ENCODE measurements around the gene FOXL2NB.
"Not testable (repeated sequence)": the region's sequence is repeated elsewhere in the genome, so short reads cannot be mapped to it uniquely, and the experiment has no call there.

The FOXL2NB gene

DNA sequence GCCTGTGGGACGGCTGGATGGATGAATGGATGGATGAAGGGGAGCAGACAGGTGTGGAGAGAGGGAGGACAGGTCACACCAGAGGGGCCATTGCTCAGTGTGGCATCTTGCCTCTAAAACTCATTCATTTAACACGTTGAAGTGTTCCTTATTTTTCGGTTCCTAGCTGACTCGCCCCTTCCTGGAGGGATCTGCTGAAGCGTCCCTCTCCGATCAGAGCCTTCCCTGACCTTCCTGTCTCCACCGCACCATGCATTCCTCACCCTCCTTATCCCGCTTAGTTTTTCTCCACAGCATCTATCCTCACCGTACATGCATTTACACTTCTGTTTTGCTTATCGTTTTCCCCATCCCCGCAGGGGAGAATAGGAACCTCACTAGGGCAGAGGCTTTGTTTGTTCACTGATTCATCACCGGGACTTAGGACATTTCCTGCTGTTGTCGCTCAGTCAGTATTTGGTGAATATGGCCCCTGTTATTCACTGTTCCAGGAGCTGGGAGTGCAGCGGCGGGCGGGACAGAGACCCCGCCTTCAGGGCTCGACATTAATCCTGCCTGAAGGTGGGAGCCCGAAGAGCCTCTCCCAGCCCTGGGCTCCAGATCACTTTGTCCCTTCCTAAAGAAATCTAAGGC lies 32.0 kb upstream of the FOXL2NB start:
- DNase-seq (ENCODE audit: low spot score) = no peak
- TF ChIP-seq, protein P1, sequence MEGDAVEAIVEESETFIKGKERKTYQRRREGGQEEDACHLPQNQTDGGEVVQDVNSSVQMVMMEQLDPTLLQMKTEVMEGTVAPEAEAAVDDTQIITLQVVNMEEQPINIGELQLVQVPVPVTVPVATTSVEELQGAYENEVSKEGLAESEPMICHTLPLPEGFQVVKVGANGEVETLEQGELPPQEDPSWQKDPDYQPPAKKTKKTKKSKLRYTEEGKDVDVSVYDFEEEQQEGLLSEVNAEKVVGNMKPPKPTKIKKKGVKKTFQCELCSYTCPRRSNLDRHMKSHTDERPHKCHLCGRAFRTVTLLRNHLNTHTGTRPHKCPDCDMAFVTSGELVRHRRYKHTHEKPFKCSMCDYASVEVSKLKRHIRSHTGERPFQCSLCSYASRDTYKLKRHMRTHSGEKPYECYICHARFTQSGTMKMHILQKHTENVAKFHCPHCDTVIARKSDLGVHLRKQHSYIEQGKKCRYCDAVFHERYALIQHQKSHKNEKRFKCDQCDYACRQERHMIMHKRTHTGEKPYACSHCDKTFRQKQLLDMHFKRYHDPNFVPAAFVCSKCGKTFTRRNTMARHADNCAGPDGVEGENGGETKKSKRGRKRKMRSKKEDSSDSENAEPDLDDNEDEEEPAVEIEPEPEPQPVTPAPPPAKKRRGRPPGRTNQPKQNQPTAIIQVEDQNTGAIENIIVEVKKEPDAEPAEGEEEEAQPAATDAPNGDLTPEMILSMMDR (IDR thresholded peaks at IDR 0.05; ENCODE audit: borderline replicate concordance, control extremely low read depth, extremely low read depth, insufficient read depth, missing control alignments) = no peak
- in situ Hi-C loops (cut with MboI; ENCODE audit: low sequenced_read_pairs, unreplicated experiment) = loop anchor here (5.0 kb wide), 2 partner anchors 218 to 318 kb away; no protein-coding TSS in a partner anchor

DNA sequence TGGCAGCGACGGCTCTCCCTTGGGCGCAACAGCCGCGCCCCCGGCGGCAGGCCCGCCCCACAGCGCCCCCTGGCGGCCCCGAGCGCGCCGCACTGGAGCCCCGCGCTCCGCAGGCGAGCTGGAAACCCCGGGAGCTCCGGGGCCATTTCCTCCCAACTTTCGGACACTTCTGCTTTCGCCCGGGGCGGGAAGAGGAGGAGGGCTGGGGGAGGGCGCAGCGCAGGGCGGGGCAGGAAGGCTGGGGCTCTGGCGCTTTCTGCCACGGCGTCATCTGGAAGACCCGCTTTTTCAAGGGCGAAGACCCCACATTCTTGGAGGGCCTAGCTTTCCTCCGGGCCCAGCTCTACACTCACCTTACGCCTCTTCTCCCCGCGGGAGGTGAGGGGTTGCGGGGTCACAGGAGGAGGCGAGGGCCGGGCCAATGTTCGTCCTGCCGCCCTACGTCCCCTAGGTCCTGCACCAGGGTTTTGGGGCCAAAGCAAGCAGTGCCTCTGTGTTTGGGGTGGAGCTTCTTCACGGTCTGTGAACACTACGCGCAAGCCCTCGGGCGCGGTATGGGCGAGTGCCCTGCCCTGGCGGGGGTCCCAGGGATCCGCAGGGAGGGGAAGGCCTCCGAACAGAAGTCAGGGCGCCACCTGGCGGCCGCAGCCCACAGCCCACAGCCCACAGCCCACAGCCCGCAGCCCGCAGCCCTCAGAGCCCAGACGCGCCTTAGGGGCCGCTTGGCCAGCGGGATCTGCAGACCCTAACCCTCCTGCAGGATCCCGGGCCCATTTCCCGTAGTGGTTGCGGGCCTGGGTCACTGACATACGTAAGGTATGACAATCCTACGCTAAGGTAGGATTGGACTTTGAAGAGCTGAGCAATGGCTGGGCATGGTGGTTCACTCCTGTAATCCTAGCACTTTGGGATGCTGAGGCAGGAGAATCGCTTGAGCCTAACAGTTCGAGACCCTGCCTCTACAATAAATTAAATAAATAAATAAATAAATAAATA lies 31.2 kb upstream of the FOXL2NB start:
- DNase-seq (ENCODE audit: low spot score) = peak; percentile 91
- in situ Hi-C loops (cut with MboI; ENCODE audit: low sequenced_read_pairs, unreplicated experiment) = loop anchor here (5.0 kb wide), 2 partner anchors 218 to 318 kb away; no protein-coding TSS in a partner anchor
- TF ChIP-seq, protein P1 (IDR thresholded peaks at IDR 0.05; ENCODE audit: borderline replicate concordance, control extremely low read depth, extremely low read depth, insufficient read depth, missing control alignments) = peak; percentile 92

DNA sequence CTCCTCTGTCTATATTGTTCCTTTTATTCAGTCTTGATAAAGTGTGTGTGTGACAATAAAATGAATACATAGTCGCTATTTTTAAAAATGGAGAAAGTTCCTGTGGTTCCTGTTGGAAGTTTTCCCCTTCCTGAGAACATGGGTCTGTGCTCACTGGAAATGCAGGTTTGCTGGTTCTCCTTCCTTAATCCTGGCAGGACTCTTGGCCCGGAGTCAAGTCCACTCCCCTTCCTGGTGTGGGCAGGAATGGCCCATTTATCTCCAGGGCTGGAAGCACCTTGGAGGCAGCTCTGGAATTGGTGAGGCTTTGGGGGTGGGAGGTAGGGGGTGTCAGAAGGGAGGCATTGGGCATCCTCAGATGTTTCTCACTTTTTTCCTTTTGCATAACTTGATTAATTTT lies 30.2 kb upstream of the FOXL2NB start:
- DNase-seq (ENCODE audit: low spot score) = no peak
- in situ Hi-C loops (cut with MboI; ENCODE audit: low sequenced_read_pairs, unreplicated experiment) = loop anchor here (5.0 kb wide), 2 partner anchors 220 to 320 kb away; no protein-coding TSS in a partner anchor
- TF ChIP-seq, protein P1 (IDR thresholded peaks at IDR 0.05; ENCODE audit: borderline replicate concordance, control extremely low read depth, extremely low read depth, insufficient read depth, missing control alignments) = no peak

DNA sequence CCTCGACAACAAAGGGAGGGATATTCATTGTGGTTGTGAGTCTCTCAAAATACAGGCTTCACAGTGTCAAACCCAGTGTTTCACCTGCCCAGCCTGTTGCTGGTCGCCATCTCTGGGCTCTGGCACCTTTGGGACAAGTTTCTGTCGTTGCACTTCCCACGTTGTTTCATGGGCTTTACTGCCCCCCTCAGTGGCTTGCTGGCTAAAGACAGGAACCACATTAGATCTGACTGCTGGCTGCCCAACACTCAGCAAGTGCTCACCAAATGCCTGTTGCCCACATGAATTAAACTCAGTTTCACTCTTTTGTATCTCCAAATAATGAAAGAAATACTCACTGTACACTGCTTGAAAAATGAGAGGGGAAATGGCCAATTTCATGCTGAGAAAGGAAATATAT lies 27.7 kb upstream of the FOXL2NB start:
- no peak for DNase-seq (ENCODE audit: low spot score)
- TF ChIP-seq, protein P1 (IDR thresholded peaks at IDR 0.05; ENCODE audit: borderline replicate concordance, control extremely low read depth, extremely low read depth, insufficient read depth, missing control alignments) = no peak
- in situ Hi-C loops (cut with MboI; ENCODE audit: low sequenced_read_pairs, unreplicated experiment) = loop anchor here (5.0 kb wide), 2 partner anchors 222 to 322 kb away; no protein-coding TSS in a partner anchor

DNA sequence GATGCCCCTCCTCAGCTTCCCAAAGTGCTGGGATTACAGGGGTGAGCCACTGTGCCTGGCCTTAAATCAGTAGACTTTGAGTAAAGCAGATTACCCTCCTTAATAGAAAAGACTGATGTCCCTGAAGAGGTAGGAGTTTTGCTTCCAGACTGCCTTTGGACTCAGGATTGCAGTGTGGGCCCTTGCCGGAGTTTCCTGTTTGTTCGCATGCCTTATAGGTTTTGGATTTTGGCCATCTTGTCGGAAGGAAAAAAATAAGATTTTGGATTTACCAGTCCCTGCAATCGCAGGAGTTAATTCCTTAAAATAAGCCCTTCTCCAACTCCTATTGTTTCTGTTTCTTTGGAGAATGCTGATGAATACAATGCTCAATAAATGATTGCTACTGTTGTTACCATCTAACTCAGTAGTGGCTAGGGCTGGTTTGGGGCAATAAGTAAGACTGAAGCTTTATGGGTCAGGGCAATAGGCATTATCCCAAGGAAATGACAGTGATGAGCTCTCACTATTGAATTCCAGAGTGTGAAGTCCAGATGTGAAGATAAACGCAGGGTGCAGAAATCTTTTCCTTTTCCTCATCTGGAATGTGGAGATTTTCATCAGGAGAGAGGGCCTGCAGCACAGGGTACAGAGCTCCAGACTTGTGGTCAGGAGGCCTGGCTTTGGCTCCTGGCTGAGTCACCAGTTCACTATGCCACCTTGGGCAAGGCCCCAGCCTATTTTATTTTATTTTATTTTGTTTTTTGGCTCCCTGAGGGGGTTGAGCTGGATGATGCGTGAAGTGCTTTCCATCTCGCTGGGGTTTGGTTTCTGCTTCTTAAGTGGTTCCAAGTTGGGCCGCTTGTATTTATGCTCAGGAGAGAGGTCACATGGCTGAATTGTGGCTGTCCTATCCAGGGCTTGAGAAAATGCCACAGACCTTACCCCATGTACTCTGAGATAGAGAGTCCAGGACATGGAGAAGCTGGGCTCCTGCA lies 25.4 kb upstream of the FOXL2NB start:
- in situ Hi-C loops (cut with MboI; ENCODE audit: low sequenced_read_pairs, unreplicated experiment) = no loop called here
- DNase-seq (ENCODE audit: low spot score) = no peak
- TF ChIP-seq, protein P1 (IDR thresholded peaks at IDR 0.05; ENCODE audit: borderline replicate concordance, control extremely low read depth, extremely low read depth, insufficient read depth, missing control alignments) = no peak

DNA sequence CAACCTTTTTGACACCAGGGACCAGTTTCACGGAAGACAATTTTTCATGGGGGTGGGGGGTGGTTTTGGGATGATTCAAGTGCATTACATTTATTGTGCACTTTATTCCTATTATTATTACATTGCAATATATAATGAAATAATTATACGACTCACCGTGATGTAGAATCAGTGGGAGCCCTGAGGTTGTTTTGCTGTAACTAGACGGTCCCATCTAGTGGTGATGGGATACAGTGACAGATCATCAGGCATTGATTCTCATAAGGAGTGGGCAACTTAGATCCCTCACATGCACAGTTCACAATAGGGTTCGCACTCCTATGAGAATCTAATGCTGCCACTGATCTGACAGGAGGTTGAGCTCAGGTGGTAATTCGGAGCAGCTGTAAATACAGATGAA lies 24.6 kb upstream of the FOXL2NB start:
- in situ Hi-C loops (cut with MboI; ENCODE audit: low sequenced_read_pairs, unreplicated experiment); DNase-seq (ENCODE audit: low spot score): not testable (repeated sequence)
